Activated naive CD4-positive, alpha-beta T cell treated with anti-CD3 and anti-CD28 coated beads, Interleukin-2, amount 50 U/mL, for 24 hours (primary cell): ENCODE measurements around the gene AFF1.
"Not testable (repeated sequence)": the region's sequence is repeated elsewhere in the genome, so short reads cannot be mapped to it uniquely, and the experiment has no call there.

Source experiments
- H3K27ac Mint-ChIP-seq: one replicate; pipeline ENCODE4 v1.8.0; 2021; ENCODE audit warnings: mild to moderate bottlenecking, mixed read lengths
- H3K27me3 Mint-ChIP-seq: one replicate; pipeline ENCODE4 v1.8.0; 2021; ENCODE audit warnings: mixed read lengths
- H3K36me3 Mint-ChIP-seq: one replicate; pipeline ENCODE4 v1.8.0; 2021; ENCODE audit warnings: mixed read lengths
- H3K4me1 Mint-ChIP-seq: one replicate; pipeline ENCODE4 v1.8.0; 2021; ENCODE audit warnings: mixed read lengths
- H3K4me3 Mint-ChIP-seq: one replicate; pipeline ENCODE4 v1.8.0; 2021; ENCODE audit warnings: mild to moderate bottlenecking, mixed read lengths
- H3K9me3 Mint-ChIP-seq: one replicate; pipeline ENCODE4 v1.8.0; 2021; ENCODE audit warnings: mixed read lengths

AFF1 gene

GRCh38 chr4:87006426-87006675, 71.5 kb downstream of the AFF1 start:
- Mint-ChIP-seq H3K4me3 (peak overlapping the region; percentile 98), H3K36me3 (no peaks in the 10 kb centered on the region), H3K4me1 (peaks cover 59% of the 10 kb centered on the region), H3K9me3 (no peaks in the 10 kb centered on the region), H3K27me3 (no peaks in the 10 kb centered on the region), H3K27ac (peak overlapping the region; percentile 99)

- H3K27ac Mint-ChIP-seq: peak overlapping the region; percentile 99
- H3K36me3 Mint-ChIP-seq: no peaks in the 10 kb centered on the region
- peaks cover 60% of the 10 kb centered on the region for H3K4me1 Mint-ChIP-seq
- H3K4me3 Mint-ChIP-seq: peak overlapping the region; percentile 98
- H3K27me3 Mint-ChIP-seq: no peaks in the 10 kb centered on the region
- H3K9me3 Mint-ChIP-seq: no peaks in the 10 kb centered on the region
These were observed 72.1 kb downstream of the AFF1 start for GRCh38 chr4:87006676-87007527.

GRCh38 chr4:87007528-87008446, 73.0 kb downstream of the AFF1 start:
- Mint-ChIP-seq H3K4me3 (peak overlapping the region; percentile 98), H3K27ac (peak overlapping the region; percentile 99), H3K9me3 (no peaks in the 10 kb centered on the region), H3K36me3 (no peaks in the 10 kb centered on the region), H3K4me1 (peaks cover 68% of the 10 kb centered on the region), H3K27me3 (no peaks in the 10 kb centered on the region)

GRCh38 chr4:87009095-87009648, 74.4 kb downstream of the AFF1 start:
- Mint-ChIP-seq H3K9me3 (no peaks in the 10 kb centered on the region), H3K36me3 (no peaks in the 10 kb centered on the region), H3K4me1 (peaks cover 78% of the 10 kb centered on the region), H3K27ac (no peak overlapping the region), H3K4me3 (peak overlapping the region; percentile 60), H3K27me3 (no peaks in the 10 kb centered on the region)

GRCh38 chr4:87010192-87010591, 75.4 kb downstream of the AFF1 start:
- Mint-ChIP-seq H3K4me3 (peak overlapping the region; percentile 60), H3K4me1 (peaks cover 80% of the 10 kb centered on the region), H3K27me3 (no peaks in the 10 kb centered on the region), H3K9me3 (no peaks in the 10 kb centered on the region), H3K36me3 (no peaks in the 10 kb centered on the region), H3K27ac (no peak overlapping the region)

- Mint-ChIP-seq H3K36me3 (no peaks in the 10 kb centered on the region), H3K27ac (peak overlapping the region; percentile 46)
These were observed 76.7 kb downstream of the AFF1 start for GRCh38 chr4:87011340-87012034.

GRCh38 chr4:87012265-87012953, 77.6 kb downstream of the AFF1 start:
- no peaks in the 10 kb centered on the region for H3K9me3 Mint-ChIP-seq
- no peak overlapping the region for H3K4me3 Mint-ChIP-seq
- no peaks in the 10 kb centered on the region for H3K27me3 Mint-ChIP-seq
- H3K27ac Mint-ChIP-seq: peak overlapping the region; percentile 11
- no peaks in the 10 kb centered on the region for H3K36me3 Mint-ChIP-seq
- peaks cover 88% of the 10 kb centered on the region for H3K4me1 Mint-ChIP-seq

More at GRCh38 chr4:87011340-87012034, 76.7 kb downstream of the AFF1 start:
- Mint-ChIP-seq H3K4me1 (peaks cover 79% of the 10 kb centered on the region), H3K4me3 (peak overlapping the region; percentile 49), H3K27me3 (no peaks in the 10 kb centered on the region), H3K9me3 (no peaks in the 10 kb centered on the region)

- not testable (repeated sequence) for H3K36me3 Mint-ChIP-seq, H3K27me3 Mint-ChIP-seq, H3K4me3 Mint-ChIP-seq, H3K27ac Mint-ChIP-seq, H3K9me3 Mint-ChIP-seq
- peaks cover 90% of the 10 kb centered on the region for H3K4me1 Mint-ChIP-seq
These were observed 78.1 kb downstream of the AFF1 start for GRCh38 chr4:87012954-87013308.

GRCh38 chr4:87014284-87014782, 79.5 kb downstream of the AFF1 start:
- Mint-ChIP-seq H3K27ac (no peak overlapping the region), H3K36me3 (no peaks in the 10 kb centered on the region), H3K4me1 (peaks cover 91% of the 10 kb centered on the region), H3K9me3 (no peaks in the 10 kb centered on the region), H3K27me3 (no peaks in the 10 kb centered on the region), H3K4me3 (no peak overlapping the region)

GRCh38 chr4:87015416-87015815, 80.6 kb downstream of the AFF1 start:
- H3K9me3 Mint-ChIP-seq: no peaks in the 10 kb centered on the region
- peaks cover 92% of the 10 kb centered on the region for H3K4me1 Mint-ChIP-seq
- no peak overlapping the region for H3K27ac Mint-ChIP-seq
- H3K36me3 Mint-ChIP-seq: peaks cover 3% of the 10 kb centered on the region
- no peaks in the 10 kb centered on the region for H3K27me3 Mint-ChIP-seq
- no peak overlapping the region for H3K4me3 Mint-ChIP-seq

GRCh38 chr4:87017580-87018342, 83.0 kb downstream of the AFF1 start:
- H3K9me3 Mint-ChIP-seq: no peaks in the 10 kb centered on the region
- no peaks in the 10 kb centered on the region for H3K27me3 Mint-ChIP-seq
- peak overlapping the region; percentile 6 for H3K4me3 Mint-ChIP-seq
- peaks cover 7% of the 10 kb centered on the region for H3K36me3 Mint-ChIP-seq
- peak overlapping the region; percentile 79 for H3K27ac Mint-ChIP-seq
- peaks cover 88% of the 10 kb centered on the region for H3K4me1 Mint-ChIP-seq

GRCh38 chr4:87018753-87019152, 83.9 kb downstream of the AFF1 start:
- Mint-ChIP-seq H3K27ac (peak overlapping the region; percentile 38), H3K36me3 (peaks cover 8% of the 10 kb centered on the region)

GRCh38 chr4:87019246-87019791, 84.5 kb downstream of the AFF1 start:
- Mint-ChIP-seq H3K4me3 (peak overlapping the region; percentile 61), H3K27ac (peak overlapping the region; percentile 81), H3K4me1 (peaks cover 84% of the 10 kb centered on the region), H3K36me3 (peaks cover 8% of the 10 kb centered on the region), H3K9me3 (no peaks in the 10 kb centered on the region), H3K27me3 (no peaks in the 10 kb centered on the region)

More at GRCh38 chr4:87018753-87019152, 83.9 kb downstream of the AFF1 start:
- no peaks in the 10 kb centered on the region for H3K27me3 Mint-ChIP-seq
- H3K4me1 Mint-ChIP-seq: peaks cover 84% of the 10 kb centered on the region
- H3K9me3 Mint-ChIP-seq: no peaks in the 10 kb centered on the region
- H3K4me3 Mint-ChIP-seq: no peak overlapping the region

GRCh38 chr4:87019898-87020297, 85.1 kb downstream of the AFF1 start:
- peak overlapping the region; percentile 6 for H3K4me3 Mint-ChIP-seq
- no peak overlapping the region for H3K27ac Mint-ChIP-seq
- no peaks in the 10 kb centered on the region for H3K9me3 Mint-ChIP-seq
- H3K4me1 Mint-ChIP-seq: peaks cover 82% of the 10 kb centered on the region
- H3K36me3 Mint-ChIP-seq: peaks cover 10% of the 10 kb centered on the region
- H3K27me3 Mint-ChIP-seq: no peaks in the 10 kb centered on the region
